ENCODE data around the gene SVEP1.
A peak's percentile ranks its signal among the peaks of the same experiment; 100 is the strongest.

Gene SVEP1

GRCh38 chr9:110579034-110579861, at the start of gene SVEP1:
TSS of gene SVEP1 (minus strand) at chr9:110579741. CDS start at chr9:110579543, 198 bp downstream.
- DNase-seq: no peak

- DNase-seq: peak; percentile 82
Observed at GRCh38 chr9:110626101-110626829, 46.7 kb upstream of the SVEP1 start.

- peak; percentile 44 for DNase-seq
Observed at GRCh38 chr9:110623462-110624025, 44.0 kb upstream of the SVEP1 start.

GRCh38 chr9:110622368-110622767, 42.8 kb upstream of the SVEP1 start:
- DNase-seq: no peak

GRCh38 chr9:110620726-110621125, 41.2 kb upstream of the SVEP1 start:
- DNase-seq: no peak

GRCh38 chr9:110619831-110620230, 40.3 kb upstream of the SVEP1 start:
- DNase-seq: no peak

GRCh38 chr9:110615498-110615897, 36.0 kb upstream of the SVEP1 start:
- DNase-seq: no peak

- DNase-seq: peak; percentile 60
Observed at GRCh38 chr9:110614576-110614975, 35.0 kb upstream of the SVEP1 start.

GRCh38 chr9:110606179-110606790, 26.7 kb upstream of the SVEP1 start:
- no peak for DNase-seq

GRCh38 chr9:110605565-110605964, 26.0 kb upstream of the SVEP1 start:
- no peak for DNase-seq

- no peak for DNase-seq
Observed at GRCh38 chr9:110604171-110604601, 24.6 kb upstream of the SVEP1 start.

- DNase-seq: no peak
Observed at GRCh38 chr9:110602281-110602680, 22.7 kb upstream of the SVEP1 start.

- DNase-seq: no peak
Observed at GRCh38 chr9:110601098-110601497, 21.6 kb upstream of the SVEP1 start.

GRCh38 chr9:110599468-110599867, 19.9 kb upstream of the SVEP1 start:
- no peak for DNase-seq

GRCh38 chr9:110592044-110592830, 12.7 kb upstream of the SVEP1 start:
- DNase-seq: no peak

GRCh38 chr9:110591526-110591925, 12.0 kb upstream of the SVEP1 start:
- DNase-seq: no peak

GRCh38 chr9:110590816-110591215, 11.3 kb upstream of the SVEP1 start:
- DNase-seq: no peak

- DNase-seq: no peak
Observed at GRCh38 chr9:110588296-110588695, 8.8 kb upstream of the SVEP1 start.

GRCh38 chr9:110583237-110583636, 3.7 kb upstream of the SVEP1 start:
- no peak for DNase-seq

GRCh38 chr9:110582156-110582555, 2.6 kb upstream of the SVEP1 start:
- DNase-seq: no peak

GRCh38 chr9:110580850-110581249, 1.3 kb upstream of the SVEP1 start:
- DNase-seq: no peak

- DNase-seq: no peak
Observed at GRCh38 chr9:110579862-110580219, 300 bp upstream of the SVEP1 start.

- no peak for DNase-seq
Observed at GRCh38 chr9:110578575-110579033, 937 bp downstream of the SVEP1 start.
